ENCODE measurements around the gene KCNK18.
A peak's percentile ranks its signal among the peaks of the same experiment; 100 is the strongest.

The KCNK18 gene

DNA sequence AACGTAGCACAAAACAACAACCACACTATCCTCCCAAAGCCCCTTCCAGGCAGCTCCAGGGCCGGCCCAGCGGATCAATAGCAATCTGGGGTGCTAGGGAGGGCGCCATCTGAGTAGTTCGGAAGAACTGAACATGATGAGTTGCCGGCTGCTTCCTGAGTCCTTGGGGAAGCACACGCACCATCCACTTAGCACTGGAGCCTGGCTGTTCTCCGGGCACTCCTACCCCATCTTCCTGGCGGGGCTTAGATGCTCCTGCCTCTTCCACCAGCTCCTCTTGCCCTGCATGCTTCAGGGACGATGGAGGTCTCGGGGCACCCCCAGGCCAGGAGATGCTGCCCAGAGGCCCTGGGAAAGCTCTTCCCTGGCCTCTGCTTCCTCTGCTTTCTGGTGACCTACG lies at the start of gene KCNK18:
KCNK18 (plus strand) TSS at position 301 of the 400 bp plus-strand sequence; CDS start at position 301, 0 bp downstream.
- DNase-seq (ENCODE audit: low read depth): no peak

DNA sequence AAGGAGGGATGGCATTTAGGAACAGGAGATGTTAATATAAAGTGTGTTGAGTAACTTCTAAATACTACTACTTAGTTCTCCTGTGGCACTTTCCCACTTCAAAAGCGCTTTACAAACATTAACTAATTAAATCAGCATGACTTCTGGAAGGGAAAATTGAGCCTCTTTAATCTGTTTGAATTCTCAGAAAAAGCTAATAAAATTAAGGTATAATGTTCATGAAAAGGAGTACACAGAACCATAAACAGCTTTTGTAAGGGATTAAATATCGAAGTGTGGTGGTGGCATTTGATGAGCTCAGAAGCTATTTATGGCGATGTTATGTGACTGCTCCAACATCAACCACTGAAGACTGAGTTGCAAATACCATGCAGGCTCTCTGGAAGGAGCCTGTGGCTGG lies 49.0 kb upstream of the KCNK18 start:
- no peak for DNase-seq (ENCODE audit: low read depth)

DNA sequence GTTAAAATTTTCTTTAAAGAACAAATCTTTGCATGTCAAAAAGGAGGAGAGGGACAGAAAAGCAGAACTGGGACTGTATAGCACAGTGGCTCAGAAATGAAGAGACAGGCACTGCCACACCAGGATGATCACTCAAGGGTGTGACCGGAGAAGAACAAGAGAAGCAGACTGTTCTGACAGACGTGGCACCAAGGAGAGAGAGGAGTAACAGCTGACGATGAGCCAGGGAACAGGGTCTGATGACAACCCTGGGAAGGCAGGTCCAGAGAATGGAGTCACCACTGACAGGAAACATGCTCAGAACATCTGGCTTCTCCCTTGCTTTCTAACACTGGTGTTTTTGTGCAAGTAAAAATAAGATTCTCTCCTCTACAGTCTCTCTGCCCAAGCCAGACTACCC lies 44.6 kb upstream of the KCNK18 start:
- DNase-seq (ENCODE audit: low read depth): no peak

DNA sequence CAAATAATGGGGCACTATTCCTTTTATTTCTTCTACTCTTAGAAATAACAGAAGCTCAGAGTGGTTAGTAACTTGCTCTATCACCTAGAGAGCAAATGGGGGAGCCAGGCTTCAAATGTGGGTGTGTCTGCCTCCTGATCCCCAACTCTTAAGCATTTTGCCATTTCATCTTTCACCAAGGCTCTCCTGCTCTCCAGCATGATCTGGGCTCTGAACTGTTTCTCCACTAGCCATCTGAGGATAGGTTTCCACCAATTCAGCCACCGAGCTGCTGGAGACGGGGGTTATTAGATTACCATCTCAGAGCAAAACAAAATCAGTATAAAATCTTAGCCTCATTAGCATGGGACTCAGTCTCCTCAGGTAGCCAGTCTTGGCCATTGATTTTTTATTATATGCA lies 39.0 kb upstream of the KCNK18 start:
- no peak for DNase-seq (ENCODE audit: low read depth)

DNA sequence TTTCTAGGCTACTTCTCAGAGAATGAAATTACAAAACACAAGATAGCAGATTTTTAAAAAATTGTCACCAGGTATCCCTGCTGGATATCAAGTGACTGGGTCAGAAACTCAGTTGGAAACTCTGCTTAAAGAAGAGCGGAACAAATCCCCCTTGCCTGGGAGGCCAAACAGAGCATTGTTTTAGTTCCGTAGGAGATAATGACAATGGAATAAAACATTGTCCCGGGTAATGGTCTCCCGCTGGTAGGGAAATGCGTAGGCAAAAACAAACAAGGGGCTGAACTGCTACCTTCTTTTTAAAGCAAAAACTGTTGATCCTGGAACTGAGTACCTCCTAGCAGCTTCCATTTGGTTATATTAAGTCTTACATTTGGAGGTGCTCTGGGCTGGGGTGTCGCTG lies 37.9 kb upstream of the KCNK18 start:
- no peak for DNase-seq (ENCODE audit: low read depth)

DNA sequence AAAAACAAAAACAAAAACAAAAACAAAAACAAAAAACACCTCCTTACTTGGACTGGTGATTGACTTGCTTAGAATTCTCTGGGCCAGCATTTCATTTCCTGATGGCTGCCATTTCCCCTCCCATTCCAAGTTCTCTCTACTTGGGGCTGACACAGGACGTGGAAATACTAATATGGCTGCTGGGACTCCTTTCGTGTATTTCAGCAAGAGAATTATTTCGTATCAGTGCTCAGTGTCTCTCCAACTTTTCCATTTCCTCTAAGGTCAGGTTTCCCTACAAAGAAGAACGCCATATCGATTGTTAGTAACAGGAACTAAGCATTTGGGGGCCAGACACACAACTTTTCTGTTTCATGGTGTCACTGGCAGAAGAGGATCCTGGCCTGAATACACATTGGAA lies 36.7 kb upstream of the KCNK18 start:
- no peak for DNase-seq (ENCODE audit: low read depth)

DNA sequence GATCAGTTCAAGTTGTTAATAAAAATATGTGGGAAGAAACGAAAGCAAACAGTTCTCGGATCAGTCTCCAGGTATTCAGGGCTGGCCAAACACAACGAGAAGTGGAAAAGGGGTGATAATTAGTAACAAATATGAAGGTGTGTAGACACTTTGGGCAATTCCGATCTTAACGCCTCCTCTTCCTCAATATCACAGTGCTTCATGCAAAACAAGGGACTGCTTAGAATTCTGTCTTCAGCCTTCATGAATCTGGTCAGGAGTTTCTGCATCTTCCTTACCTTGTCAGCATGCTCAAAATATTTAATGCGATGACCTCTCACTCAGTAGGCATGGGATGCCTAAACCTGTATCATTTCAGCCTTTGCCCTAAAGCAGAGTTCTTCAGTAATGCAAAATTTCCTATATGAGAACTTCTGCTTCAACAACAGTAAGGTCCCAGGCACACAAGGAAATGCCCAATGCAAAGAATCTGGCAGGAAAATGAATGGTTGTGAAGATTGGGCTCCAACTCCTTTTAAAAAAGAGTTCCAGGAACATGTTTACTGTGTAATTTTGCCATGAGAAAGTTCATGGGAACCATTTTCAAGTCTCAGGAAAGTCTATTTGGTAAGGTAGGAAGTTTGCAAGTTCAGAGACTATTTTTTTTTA lies 35.8 kb upstream of the KCNK18 start:
- no peak for DNase-seq (ENCODE audit: low read depth)

DNA sequence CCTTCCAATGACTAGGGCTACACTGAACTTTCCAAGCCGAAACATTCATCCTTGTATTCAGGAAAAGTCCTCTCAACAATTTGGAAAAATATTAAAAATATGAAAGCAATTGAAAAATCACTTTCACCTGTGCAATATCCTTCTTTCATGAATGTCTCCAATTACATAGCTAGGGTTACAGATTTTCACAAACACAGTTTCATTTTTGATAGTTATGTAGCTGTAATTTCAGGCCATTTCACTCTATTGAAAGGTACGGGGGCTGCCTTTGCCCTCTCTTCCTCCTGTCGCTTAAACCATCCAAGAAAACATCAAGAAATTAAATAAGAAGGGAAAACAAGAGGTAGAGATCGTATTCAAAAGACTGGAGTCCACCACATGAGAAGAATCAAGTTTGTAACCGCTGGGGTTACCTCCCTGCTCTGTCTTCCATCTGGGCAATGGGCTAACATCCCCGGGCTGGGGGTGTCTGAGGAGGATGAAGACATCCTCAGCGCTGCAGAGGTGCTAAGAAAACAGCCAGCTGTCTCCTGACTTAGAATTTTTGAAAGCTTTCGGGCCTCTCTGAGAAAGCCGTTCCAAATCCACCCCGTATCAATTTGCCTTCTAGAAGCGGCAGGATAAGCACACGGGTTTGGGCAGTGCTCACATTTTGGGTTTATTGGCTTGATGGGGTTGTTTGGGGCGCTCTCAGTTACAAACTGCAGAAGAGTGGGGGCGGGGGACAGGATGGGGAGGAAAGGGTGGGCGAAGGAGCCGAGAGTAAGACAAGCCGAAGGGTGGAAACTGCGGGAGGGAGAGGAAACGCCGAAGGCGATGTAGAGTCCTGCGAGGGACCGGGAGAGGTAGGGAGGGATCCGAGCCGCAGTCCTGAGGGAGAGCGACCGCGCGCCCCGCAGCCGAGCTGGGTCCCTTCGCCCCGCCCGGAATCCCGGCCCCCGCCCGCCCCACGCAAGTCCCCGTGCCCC lies 34.9 kb upstream of the KCNK18 start:
- DNase-seq (ENCODE audit: low read depth): no peak

DNA sequence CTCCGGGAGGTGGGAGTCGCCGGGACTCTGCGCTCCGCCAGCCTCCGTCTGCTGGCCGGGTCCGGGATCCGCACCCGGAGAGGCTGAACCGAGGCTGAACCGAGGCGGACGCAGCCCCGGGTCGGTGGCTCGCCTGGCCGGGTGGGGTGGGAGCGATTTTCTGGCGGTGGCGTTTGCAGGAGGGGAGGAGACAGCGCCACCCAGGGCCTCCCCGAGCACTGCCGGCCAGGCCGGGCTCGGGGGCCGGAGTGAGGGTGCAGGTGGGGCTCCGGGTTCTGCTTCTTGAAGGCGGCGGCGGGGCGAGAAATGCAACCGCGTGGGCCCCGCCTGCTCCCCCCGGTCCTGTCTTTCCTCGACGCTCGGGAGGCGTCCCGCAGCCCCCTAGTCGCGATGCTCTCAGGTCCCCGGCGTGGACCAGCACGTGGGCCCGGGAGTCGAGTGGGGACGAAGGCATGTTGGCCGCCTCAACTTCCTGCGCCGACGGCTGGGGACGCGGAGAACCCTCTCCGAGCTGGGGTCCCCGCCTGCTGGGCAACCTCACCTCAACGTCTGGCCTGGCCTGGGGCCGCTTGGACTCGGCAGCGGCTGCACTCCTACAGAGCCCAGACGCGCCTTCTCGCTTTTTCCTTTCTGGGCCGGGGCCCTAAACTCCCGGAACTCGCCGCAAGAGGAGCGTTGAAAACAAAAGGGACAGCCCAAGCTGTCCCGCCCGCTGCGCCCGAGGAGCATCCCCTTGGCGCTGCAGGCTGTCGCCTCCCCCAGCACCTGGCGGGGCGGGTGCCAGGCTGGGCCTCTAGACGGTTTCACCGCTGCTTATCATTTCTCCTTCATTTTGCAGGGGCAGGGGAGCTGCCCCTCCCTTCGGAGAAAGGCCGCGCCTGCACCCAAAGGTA lies 34.0 kb upstream of the KCNK18 start:
- no peak for DNase-seq (ENCODE audit: low read depth)

DNA sequence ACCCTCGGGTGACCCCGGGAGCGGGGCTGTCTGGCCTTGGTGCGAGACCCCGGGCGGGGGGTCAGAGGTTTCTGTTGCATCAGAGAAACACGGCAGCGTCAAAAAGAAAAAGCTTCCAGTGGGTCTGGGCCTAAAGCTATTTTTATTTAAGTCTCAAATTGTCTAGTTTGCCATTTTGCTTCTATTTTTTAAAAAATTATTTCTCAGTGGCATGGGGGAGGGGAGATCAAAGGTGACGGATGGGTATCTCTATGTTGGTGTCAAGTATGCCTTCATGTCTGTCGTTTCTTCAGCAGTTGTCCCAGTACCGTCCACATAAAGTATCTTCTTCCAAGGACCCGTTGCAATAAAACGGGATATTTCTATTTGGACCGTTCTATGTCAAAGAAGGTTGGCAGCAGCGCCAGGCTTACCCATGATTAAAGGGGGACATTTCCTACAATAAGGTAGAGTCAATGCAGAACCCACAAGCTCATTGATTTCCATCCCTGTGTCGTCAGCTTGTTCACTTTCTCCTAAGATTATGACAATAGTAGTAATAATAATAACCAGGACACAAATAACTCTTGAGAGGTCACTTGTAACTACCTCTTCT lies 33.2 kb upstream of the KCNK18 start:
- DNase-seq (ENCODE audit: low read depth): no peak

DNA sequence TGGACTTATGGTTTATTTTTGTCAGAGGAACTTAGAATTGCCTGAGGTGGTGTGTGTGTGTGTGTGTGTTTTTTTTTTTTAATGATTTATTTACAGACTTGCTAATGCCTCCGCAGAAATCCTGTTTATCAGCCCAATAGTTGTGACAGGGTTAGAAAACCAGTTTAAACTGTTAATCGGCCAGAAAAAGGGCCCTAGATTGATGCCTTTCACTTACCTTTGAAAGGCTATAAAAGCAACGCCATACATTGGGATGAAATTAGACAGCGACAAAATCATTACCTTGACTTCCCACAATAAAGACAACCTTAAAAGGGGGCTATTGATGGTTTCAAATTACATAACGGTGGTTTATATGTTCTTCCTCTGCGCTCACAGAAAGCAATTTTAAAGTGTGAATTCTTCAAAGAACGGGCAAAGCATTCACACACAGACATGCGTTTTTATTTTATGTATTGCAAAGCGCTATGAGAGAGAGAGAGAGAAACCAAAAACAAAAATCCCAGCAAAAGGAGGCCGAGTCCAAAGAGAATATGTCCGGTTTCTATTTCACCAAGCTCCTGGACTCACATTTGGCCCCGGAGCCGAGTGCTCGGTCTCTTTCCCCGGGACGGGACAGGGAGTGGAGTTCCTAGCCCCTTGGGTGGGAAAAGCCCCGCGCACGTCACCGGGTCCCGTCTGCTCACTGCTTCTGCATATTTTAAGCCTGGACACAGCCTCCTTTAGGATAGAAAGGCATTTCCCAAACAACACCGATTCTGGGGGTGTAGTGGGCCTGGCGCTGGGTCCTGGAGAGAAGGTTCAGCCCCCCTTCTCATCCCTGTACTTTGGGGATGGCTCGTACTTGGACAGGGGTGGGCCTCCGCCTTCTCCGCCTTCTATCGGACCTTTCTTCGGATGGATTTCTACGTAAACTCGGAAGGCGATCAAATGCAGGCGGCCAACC lies 32.4 kb upstream of the KCNK18 start:
- no peak for DNase-seq (ENCODE audit: low read depth)

DNA sequence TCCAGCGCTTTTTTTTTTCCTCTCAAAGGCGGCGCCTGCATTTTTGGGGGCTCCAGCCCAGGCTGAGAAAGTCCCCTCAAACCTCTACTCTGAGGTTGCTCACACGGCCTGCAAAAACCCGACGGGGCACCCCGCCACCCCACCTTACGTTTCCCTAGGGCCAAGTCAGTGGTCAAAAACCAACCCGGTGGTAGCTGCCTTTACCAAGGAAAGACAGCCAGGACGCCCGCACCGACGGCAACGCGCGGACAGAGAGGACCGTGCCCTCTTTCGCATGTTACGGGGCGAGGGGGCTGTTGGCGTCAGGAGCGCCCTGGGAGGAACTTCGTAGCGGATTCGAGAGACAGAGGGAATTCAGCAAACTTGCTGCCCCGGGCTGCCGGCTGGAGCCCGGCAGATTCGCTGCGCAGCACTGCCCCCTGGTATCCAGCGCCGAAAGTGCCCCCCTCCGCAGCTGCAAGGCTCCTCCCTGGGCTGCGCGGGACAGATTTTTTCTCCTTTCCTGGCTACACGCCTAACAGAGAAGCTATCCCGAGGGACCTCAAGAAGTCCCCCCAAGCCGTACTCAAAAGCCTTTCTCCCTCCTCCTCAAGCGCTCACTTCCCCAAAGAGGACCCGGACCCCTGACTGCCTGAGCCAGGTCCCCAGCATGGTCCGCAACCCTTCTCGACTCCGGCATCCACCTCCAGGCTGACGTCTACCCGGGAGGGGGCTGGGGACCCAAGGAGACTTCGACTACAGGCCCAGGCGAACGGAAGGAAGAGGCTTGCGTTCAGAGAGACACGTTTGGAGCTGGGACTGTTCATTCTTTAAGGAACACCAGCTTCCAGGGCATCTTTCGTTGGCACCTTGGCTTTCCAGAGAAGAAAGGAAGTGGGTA lies 31.5 kb upstream of the KCNK18 start:
- DNase-seq (ENCODE audit: low read depth): no peak

DNA sequence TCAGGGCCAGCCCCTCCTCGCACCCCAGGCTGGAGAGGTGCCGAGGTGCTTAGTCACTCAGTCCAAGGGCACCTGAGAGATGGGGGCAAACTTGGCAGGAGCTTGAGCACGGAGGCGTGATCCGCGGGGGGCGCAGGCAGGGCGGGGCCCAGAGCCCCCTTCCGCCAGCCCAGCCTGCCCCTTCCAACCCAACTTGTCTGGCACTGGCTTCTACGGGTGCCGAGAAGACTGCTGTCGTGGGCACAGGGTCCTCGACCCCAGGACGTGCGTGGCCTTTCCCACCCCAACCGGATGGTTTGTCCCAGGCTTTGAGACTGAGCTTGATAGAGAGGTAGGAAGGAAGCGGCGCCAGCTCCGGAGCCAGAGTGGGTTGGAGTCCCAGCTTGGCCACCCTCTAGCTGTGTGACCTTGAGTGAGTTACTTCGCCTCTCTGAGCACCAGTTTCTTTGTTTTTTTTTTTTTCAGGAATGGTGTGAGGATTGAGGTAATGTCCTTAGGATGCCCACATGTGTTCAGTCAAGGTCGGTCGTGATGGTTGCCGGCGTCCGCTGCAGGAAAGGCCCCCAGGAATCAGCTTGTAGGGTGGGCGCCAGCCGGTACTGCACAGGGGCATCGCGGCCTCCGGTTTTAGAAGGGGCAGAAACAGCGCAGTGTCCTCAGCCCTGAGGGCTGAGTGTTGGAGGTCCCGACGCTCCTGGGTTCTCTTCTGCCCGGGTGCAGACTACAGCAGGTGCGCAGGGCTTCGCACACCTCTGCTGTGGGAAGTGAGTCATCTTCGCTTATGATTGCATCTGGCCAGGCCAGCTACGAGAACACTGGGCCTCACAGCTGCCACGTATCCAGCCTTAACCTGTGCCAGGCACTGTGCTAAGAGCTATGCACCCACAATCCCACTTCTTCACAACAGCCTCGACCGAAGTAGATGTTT lies 30.6 kb upstream of the KCNK18 start:
- DNase-seq (ENCODE audit: low read depth): no peak

DNA sequence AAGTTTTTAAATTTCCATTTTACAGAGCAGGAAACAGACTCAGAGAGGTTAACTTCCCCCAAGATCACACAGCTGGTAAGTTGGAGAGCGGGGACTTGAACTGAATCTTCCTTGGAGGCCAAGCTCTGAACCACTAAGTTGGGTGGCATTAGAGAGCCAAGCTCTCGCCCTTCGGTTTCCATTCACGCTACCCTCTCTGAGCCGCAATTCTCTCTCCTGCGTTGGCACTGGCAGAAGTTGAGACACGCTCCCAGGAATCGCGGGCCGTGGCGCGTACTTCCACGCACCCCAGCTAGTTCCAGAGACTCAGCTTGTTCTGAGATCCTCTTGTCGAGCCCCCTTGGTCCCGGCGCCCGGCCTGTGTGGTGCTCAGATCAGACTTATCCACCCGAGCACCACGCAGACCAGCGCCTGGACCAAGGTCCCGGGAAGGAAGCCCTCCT lies 29.9 kb upstream of the KCNK18 start:
- DNase-seq (ENCODE audit: low read depth): no peak

DNA sequence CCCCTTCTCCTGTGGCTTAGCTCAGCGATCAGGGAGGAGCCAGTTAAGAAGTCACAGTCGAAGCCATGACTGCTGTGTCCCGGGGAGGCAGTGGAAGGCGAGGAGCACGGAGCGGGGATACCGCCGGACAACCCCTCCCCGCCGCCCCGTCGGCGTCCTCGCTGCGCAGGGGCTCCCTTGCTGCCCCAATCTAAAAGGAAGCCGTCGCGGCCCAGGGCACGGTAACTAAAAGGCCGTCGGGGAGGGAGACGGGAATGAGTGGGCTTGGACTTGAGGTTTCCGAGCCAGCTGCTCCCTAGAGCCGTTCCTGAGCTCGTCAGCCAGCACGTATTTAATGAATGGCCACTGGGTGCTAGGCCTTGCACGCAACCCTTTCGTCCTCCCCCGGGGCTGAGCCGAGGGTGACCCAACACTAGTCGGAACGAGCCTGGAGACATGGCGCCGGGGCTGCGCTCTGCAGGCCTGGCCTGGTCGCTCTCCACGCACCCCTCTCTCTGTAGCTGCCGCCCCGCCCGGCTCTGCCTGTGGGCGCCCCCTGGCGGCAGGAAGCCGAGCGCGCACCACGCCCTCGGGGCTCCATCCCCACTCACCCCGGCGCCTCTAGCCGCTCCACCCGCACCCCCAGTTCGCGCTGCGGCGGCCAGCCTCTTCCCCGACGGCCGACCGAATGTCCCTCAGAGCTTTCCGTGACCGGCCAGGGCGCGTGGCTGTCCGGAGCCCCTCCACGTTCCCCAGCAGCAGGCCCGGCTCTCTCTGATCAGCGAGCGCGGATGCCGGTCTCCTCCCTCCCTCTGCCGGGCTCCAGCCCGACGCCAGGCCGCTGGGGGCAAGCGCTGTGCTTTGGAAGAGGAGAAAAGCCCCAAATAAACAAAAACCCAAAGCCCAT lies 29.3 kb upstream of the KCNK18 start:
- DNase-seq (ENCODE audit: low read depth): peak; percentile 59

DNA sequence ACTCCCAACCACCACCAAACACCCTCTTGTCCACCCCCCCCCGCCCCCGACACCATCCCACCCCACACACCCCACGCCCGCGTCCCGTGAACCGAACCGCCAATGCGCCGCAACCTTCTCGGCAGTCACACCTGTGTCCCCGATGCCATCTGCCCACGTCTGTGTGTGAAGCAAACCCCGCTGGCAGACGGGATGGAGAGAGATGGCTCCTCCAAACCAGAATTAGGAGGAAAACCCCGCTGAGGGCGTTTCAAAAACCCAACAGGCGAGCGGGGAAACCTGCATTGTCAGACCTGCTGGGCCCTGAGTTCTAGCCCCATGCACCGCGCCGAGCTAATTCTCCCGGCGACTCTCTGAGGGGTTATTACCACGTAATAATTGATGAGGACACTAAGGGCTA lies 28.6 kb upstream of the KCNK18 start:
- no peak for DNase-seq (ENCODE audit: low read depth)

DNA sequence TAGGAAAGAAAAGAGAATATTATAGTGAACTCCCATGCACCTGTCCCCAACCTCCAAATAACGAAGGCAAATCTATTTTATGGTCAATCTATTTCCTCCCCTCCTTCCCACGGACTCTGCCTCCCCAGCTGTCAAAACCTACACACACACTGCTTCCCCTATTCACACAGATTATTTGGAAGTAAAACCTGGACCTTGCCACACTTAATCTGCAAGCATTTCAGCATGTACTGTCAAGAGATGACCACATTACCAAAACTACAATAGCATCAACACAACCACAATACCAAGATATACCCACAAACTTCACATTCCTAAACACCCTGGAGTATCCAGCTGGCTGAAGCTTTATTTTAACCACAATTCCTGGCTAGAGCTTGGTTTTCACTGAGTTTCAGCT lies 27.8 kb upstream of the KCNK18 start:
- DNase-seq (ENCODE audit: low read depth): no peak

DNA sequence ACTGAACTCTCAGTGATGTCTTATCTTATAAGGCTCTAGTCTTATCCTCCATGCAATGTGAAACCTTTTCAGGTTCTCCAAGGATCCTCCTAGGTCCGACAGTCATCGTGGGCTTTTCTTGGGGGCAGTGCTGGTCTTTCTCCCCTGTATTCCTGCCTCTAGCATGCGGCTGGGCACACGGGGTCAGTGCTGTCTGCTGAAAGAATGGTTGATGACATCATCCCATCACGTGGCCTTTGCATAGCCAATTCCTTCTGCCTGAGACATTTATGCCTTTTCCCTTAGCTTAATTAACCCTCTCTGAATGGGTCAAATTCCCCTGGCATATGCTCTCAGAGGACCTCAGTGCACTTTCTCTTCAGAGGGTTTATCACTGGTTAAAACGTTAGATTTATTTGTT lies 27.0 kb upstream of the KCNK18 start:
- no peak for DNase-seq (ENCODE audit: low read depth)
